Breast epithelium (tissue), 4 donors: ENCODE results near the gene DSTYK. TPM values are rescaled to one million over a fixed set of nuclear protein-coding genes. Genes with fewer than 3 reads are reported as not detected.

ENCODE experiments used
- DNase-seq, 2 donors: peaks; one replicate each; pipeline ENCODE4 v3.0.0-alpha.2; 2019; ENCODE audit warnings: low spot score in 2 of 2
- H3K27ac ChIP-seq, 2 donors: fragments of 200-600 bp; sonication (generic) in 1 of 2; one replicate each; pipeline ENCODE4 v1.5.1; 2016 to 2019; ENCODE audit warnings: mild to moderate bottlenecking in 1 of 2
- H3K27me3 ChIP-seq, 2 donors: fragments of 200-600 bp; sonication (generic) in 1 of 2; one replicate each; pipeline versions ENCODE4 v1.5.1 to v1.6.0; 2017 to 2019; ENCODE audit warnings: control low read depth in 1 of 2, mild to moderate bottlenecking in 1 of 2
- H3K36me3 ChIP-seq: fragments of 200-600 bp; one replicate; pipeline ENCODE4 v1.5.1; 2019
- H3K4me1 ChIP-seq, 2 donors: fragments of 200-600 bp; sonication (generic); one replicate each; pipeline ENCODE4 v1.5.1; 2016 to 2019; ENCODE audit warnings: control low read depth in 1 of 2
- H3K4me3 ChIP-seq, 3 donors: fragments of 200-600 bp; sonication (generic); 1 replicate in 2 of 3; 2 replicates in 1 of 3; pipeline ENCODE4 v1.5.1; 2016 to 2019; ENCODE audit warnings: mild to moderate bottlenecking in 3 of 3, moderate library complexity in 2 of 3
- H3K9me3 ChIP-seq, 2 donors: fragments of 200-600 bp; sonication (generic) in 1 of 2; one replicate each; pipeline ENCODE4 v1.5.1; 2016 to 2019; ENCODE audit warnings: control low read depth in 1 of 2
- CTCF ChIP-seq, 3 donors: fragments of 450-650 bp; IDR thresholded peaks; one replicate each; pipeline ENCODE4 v1.5.1; 2016 to 2017; ENCODE audit warnings: antibody characterized with exemption in 3 of 3, mild to moderate bottlenecking in 3 of 3, moderate library complexity in 3 of 3
- POLR2A ChIP-seq: fragments of 450-650 bp; IDR thresholded peaks from one replicate; pipeline ENCODE4 v1.6.1; 2016; ENCODE audit warnings: antibody characterized with exemption, mild to moderate bottlenecking, moderate library complexity
- POLR2AphosphoS5 ChIP-seq, 3 donors: sonication (generic); formaldehyde crosslinking; IDR thresholded peaks; one replicate each; pipeline ENCODE4 v1.6.1; 2017; ENCODE audit warnings: antibody characterized with exemption in 3 of 3
- intact Hi-C: fragments of 100-400 bp; cut with DNase I; formaldehyde crosslinking; loops from one replicate; pipeline ENCODE4 v1.15.1; 2023; ENCODE audit warnings: low total_unique reads
- total RNA-seq, 3 donors: library from RNA; depleted of rRNA; stranded (reverse); fragments of >200 nt; gene quantifications; one replicate each; pipeline ENCODE4 v1.1.0, GENCODE V29; 2016

Gene DSTYK
- total RNA-seq, 3 donors from 2014 or later: 10.2 to 19.3 (median 12.5) TPM

GRCh38 chr1:205102404-205102803 lies 109.1 kb downstream of the DSTYK start:
- intact Hi-C loops: no loop called here
- TF ChIP-seq CTCF (IDR thresholded peaks at IDR 0.05): no peak
- TF ChIP-seq POLR2A: no peak
- no peak for TF ChIP-seq POLR2AphosphoS5 (IDR thresholded peaks at IDR 0.05)

GRCh38 chr1:205098242-205098641 lies 113.3 kb downstream of the DSTYK start:
- H3K4me1 ChIP-seq: no peaks in the 10 kb centered on the region
- DNase-seq: no peak
- H3K4me3 ChIP-seq: no peak overlapping the region
- no peak overlapping the region for H3K27ac ChIP-seq
- H3K27me3 ChIP-seq: no peaks in the 10 kb centered on the region
- peaks cover 4% of the 10 kb centered on the region for H3K36me3 ChIP-seq
- intact Hi-C loops: no loop called here
- no peak for TF ChIP-seq POLR2A
- TF ChIP-seq CTCF (IDR thresholded peaks at IDR 0.05): no peak
- TF ChIP-seq POLR2AphosphoS5 (IDR thresholded peaks at IDR 0.05): no peak
- H3K9me3 ChIP-seq: no peaks in the 10 kb centered on the region

More at GRCh38 chr1:205102404-205102803, 109.1 kb downstream of the DSTYK start:
- H3K36me3 ChIP-seq: peaks cover 3% of the 10 kb centered on the region
- no peak overlapping the region for H3K4me3 ChIP-seq
- no peaks in the 10 kb centered on the region for H3K9me3 ChIP-seq
- no peaks in the 10 kb centered on the region for H3K27me3 ChIP-seq
- H3K27ac ChIP-seq: no peak overlapping the region
- no peak for DNase-seq
- H3K4me1 ChIP-seq: no peaks in the 10 kb centered on the region

- no peak for DNase-seq
- Histone ChIP-seq H3K27me3 (no peaks in the 10 kb centered on the region), H3K9me3 (no peaks in the 10 kb centered on the region), H3K4me1 (no peaks in the 10 kb centered on the region), H3K27ac (no peak overlapping the region), H3K36me3 (peaks cover 4% of the 10 kb centered on the region), H3K4me3 (no peak overlapping the region)
- intact Hi-C loops: no loop called here
- TF ChIP-seq POLR2AphosphoS5 (IDR thresholded peaks at IDR 0.05): no peak
- no peak for TF ChIP-seq POLR2A
- no peak for TF ChIP-seq CTCF (IDR thresholded peaks at IDR 0.05)
Observed at GRCh38 chr1:205095422-205095821, 116.1 kb downstream of the DSTYK start.

Other genes with a start within 250 kb of the DSTYK start
- gene CNTN2, start 168.5 kb downstream of the DSTYK start, total RNA-seq: not detected
- 1 to 10 TPM; 2.5 to 3.2 (median 2.6) TPM for gene TMEM81, start 127.2 kb downstream of the DSTYK start, total RNA-seq
- gene RBBP5, start 89.7 kb downstream of the DSTYK start, total RNA-seq: 10 to 100 TPM; 15.7 to 25.5 (median 15.8) TPM
- gene TMCC2, start 16.2 kb upstream of the DSTYK start, total RNA-seq: 1 to 10 TPM; 1.1 to 2.2 (median 2.0) TPM
- 1 to 10 TPM in 2 of 3 donors, under 1 TPM in 1; 0.98 to 2.2 (median 1.1) TPM for gene NUAK2, start 110.0 kb upstream of the DSTYK start, total RNA-seq
- gene KLHDC8A, start 145.2 kb upstream of the DSTYK start, total RNA-seq: not detected
- gene LEMD1, start 210.4 kb upstream of the DSTYK start, total RNA-seq: 1 to 10 TPM in 1 of 3 donors, not detected in 2; 6.1 TPM
- 1 to 10 TPM in 1 of 3 donors, under 1 TPM in 1, not detected in 1; 0.66 to 1.5 TPM for gene BLACAT1, start 244.3 kb upstream of the DSTYK start, total RNA-seq